Activated CD8-positive, alpha-beta T cell treated with anti-CD3 and anti-CD28 coated beads for 36 hours (primary cell): ENCODE measurements around the gene TSC2. TPM values are rescaled to one million over a fixed set of nuclear protein-coding genes. Genes with fewer than 3 reads are reported as not detected.

Source experiments
- ATAC-seq: fragments of 200-7000 bp; cut with Tn5 transposase; one replicate; pipeline ENCODE4 v1.10.0; 2021; ENCODE audit warnings: mild to moderate bottlenecking, moderate library complexity
- CTCF ChIA-PET: fragments of 350-600 bp; sonication (Branson Sonifier 250); formaldehyde crosslinking; loops from one replicate; lab custom pipeline; 2021; ENCODE audit warnings: antibody characterized with exemption; lab: Charles Lee
- POLR2A ChIA-PET: fragments of 350-600 bp; sonication (Branson Sonifier 250); formaldehyde crosslinking; loops from one replicate; lab custom pipeline; 2021; ENCODE audit warnings: antibody characterized with exemption; lab: Charles Lee
- DNase-seq: peaks from one replicate; pipeline ENCODE4 v3.0.0-alpha.2; 2020
- H3K27ac Mint-ChIP-seq: one replicate; pipeline ENCODE4 v1.8.0; 2021; ENCODE audit warnings: mild to moderate bottlenecking, mixed read lengths
- H3K27me3 Mint-ChIP-seq: one replicate; pipeline ENCODE4 v1.8.0; 2021; ENCODE audit warnings: mixed read lengths
- H3K36me3 Mint-ChIP-seq: one replicate; pipeline ENCODE4 v1.8.0; 2021; ENCODE audit warnings: low read depth, mixed read lengths
- H3K4me1 Mint-ChIP-seq: one replicate; pipeline ENCODE4 v1.8.0; 2021; ENCODE audit warnings: low read depth, mixed read lengths
- H3K4me3 Mint-ChIP-seq: one replicate; pipeline ENCODE4 v1.8.0; 2021; ENCODE audit warnings: mild to moderate bottlenecking, moderate library complexity, mixed read lengths
- H3K9me3 Mint-ChIP-seq: one replicate; pipeline ENCODE4 v1.8.0; 2021; ENCODE audit warnings: mixed read lengths
- intact Hi-C: fragments of 100-400 bp; cut with micrococcal nuclease; formaldehyde crosslinking; loops from one replicate; pipeline ENCODE4 v1.10.0; 2022
- total RNA-seq, 2 experiments: library from RNA; stranded (reverse); gene quantifications; one replicate each; pipeline ENCODE4 v1.2.3, GENCODE V29; 2021
- TF ChIP-seq, protein P1 (sequence below): fragments of 200-600 bp; IDR thresholded peaks from one replicate; pipeline ENCODE4 v1.8.0; 2022; ENCODE audit warnings: antibody characterized with exemption, mild to moderate bottlenecking

TSC2 gene
- total RNA-seq, 2 experiments from 2014 or later: 54.4 to 57.3 TPM

DNA sequence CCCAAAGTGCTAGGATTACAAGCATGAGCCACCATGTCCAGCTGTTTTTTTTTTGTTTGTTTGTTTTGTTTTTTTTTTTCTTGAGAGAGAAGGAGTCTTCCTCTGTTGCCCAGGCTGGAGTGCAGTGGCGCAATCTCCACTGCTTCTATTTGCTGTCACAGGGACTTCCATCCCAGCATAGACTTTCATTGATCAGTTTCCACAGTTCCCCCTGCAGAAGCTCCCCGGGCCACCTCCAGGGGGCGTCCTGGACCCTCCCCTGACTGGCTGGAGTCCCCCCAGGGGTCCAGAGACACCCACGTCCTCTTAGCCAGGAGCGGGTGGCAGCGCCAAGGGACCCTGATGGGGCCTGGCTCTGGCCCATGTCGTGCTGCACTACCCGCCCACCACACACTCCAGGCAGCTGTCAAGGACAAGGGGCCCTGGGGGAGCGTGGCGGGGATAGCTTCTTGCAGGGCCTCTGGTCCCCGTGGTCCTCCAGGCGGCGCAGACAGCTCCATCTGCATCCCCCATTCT is 31.3 kb upstream of the TSC2 start:
- H3K27me3 Mint-ChIP-seq: peaks cover 12% of the 10 kb centered on the region
- no peak overlapping the region for H3K4me3 Mint-ChIP-seq
- H3K36me3 Mint-ChIP-seq: peaks cover under 1% of the 10 kb centered on the region
- TF ChIP-seq, protein P1, sequence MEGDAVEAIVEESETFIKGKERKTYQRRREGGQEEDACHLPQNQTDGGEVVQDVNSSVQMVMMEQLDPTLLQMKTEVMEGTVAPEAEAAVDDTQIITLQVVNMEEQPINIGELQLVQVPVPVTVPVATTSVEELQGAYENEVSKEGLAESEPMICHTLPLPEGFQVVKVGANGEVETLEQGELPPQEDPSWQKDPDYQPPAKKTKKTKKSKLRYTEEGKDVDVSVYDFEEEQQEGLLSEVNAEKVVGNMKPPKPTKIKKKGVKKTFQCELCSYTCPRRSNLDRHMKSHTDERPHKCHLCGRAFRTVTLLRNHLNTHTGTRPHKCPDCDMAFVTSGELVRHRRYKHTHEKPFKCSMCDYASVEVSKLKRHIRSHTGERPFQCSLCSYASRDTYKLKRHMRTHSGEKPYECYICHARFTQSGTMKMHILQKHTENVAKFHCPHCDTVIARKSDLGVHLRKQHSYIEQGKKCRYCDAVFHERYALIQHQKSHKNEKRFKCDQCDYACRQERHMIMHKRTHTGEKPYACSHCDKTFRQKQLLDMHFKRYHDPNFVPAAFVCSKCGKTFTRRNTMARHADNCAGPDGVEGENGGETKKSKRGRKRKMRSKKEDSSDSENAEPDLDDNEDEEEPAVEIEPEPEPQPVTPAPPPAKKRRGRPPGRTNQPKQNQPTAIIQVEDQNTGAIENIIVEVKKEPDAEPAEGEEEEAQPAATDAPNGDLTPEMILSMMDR: peak; percentile 69
- ChIA-PET CTCF (interaction anchor here (1.0 to 1.7 kb wide), 8 partner anchors 8 to 124 kb away, joined by 3 to 8 read pairs (median 4); partner anchors contain the start of gene PKD1), POLR2A (no interaction called here)
- DNase-seq: peak; percentile 38
- H3K4me1 Mint-ChIP-seq: peaks cover 5% of the 10 kb centered on the region
- intact Hi-C loops: no loop called here
- no peaks in the 10 kb centered on the region for H3K9me3 Mint-ChIP-seq
- peak; percentile 24 for ATAC-seq
- no peak overlapping the region for H3K27ac Mint-ChIP-seq

DNA sequence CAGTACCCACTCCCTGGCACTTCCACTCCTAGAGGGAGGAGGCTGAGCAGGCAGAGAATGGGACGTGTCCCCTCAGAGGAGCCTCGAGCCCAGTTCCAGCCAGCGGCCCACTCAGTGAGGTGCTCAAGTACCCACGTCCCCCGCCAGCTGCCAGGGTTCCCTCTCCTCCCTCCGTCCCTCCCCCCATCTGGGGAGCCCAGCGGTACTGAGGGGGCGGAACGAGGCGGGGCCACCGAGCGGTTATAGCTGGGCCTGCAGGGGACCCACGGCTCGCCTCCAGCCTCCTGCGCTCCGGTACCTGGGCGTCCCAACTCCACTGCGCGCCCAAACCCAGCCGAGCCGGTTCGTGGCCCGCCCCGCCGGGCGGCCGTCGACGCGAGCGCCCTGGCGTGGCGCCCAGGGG is 28.3 kb upstream of the TSC2 start, which contains the start of gene NPW:
Gene NPW, plus strand, starts transcription at position 268 of the 403 bp plus-strand sequence.
- Mint-ChIP-seq H3K4me3 (peak within 1 kb of the TSS; percentile 69), H3K36me3 (peaks cover 4% of the 10 kb centered on the region), H3K9me3 (no peaks in the 10 kb centered on the region), H3K4me1 (peaks cover 16% of the 10 kb centered on the region), H3K27ac (no peak within 1 kb of the TSS), H3K27me3 (peaks cover 18% of the 10 kb centered on the region)
- intact Hi-C loops: no loop called here
- ATAC-seq: peak; percentile 37
- TF ChIP-seq, protein P1: no peak
- ChIA-PET CTCF (interaction anchor here (1.0 to 3.4 kb wide), 2 partner anchors 16 to 21 kb away, joined by 3 to 13 read pairs; no protein-coding TSS in a partner anchor), POLR2A (interaction anchor here (0.6 to 3.1 kb wide), 8 partner anchors 8 to 136 kb away, joined by 3 to 20 read pairs (median 5); partner anchors contain the start of genes RPS2 and TRAF7)
- peak; percentile 71 for DNase-seq

DNA sequence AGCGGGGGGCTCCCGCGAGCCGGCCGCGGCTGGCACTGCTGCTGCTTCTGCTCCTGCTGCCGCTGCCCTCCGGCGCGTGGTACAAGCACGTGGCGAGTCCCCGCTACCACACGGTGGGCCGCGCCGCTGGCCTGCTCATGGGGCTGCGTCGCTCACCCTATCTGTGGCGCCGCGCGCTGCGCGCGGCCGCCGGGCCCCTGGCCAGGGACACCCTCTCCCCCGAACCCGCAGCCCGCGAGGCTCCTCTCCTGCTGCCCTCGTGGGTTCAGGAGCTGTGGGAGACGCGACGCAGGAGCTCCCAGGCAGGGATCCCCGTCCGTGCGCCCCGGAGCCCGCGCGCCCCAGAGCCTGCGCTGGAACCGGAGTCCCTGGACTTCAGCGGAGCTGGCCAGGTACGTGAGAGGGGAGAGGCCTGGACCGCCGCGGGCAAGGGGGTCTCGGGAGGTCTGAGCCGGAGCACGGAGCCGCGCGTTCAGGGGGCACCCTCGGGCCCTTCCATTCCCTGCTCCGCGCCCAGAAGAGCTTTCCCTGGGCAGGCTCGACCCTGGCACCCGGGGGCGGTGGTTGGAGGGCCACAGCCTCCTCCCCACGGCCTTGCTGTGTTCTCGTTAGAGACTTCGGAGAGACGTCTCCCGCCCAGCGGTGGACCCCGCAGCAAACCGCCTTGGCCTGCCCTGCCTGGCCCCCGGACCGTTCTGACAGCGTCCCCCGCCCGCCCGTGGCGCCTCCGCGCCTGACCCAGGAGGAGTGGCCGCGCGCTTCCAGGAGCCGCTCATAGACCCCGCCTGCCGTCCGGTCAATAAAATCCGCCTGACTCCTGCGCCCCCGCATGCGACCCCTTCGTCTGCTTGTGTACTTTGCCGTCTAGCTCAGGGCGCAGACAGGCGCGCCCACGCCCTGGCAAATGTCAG is 27.6 kb upstream of the TSC2 start:
- ChIA-PET CTCF (interaction anchor here (1.0 to 3.4 kb wide), 3 partner anchors 17 to 121 kb away, joined by 3 to 13 read pairs (median 5); no protein-coding TSS in a partner anchor), POLR2A (interaction anchor here (0.6 to 3.1 kb wide), 8 partner anchors 8 to 135 kb away, joined by 3 to 20 read pairs (median 5); partner anchors contain the start of genes RPS2 and TRAF7)
- Mint-ChIP-seq H3K4me3 (peak overlapping the region; percentile 69), H3K27ac (no peak overlapping the region), H3K36me3 (peaks cover 4% of the 10 kb centered on the region), H3K9me3 (no peaks in the 10 kb centered on the region), H3K27me3 (peaks cover 18% of the 10 kb centered on the region), H3K4me1 (peaks cover 16% of the 10 kb centered on the region)
- DNase-seq (peak; percentile 57), ATAC-seq (no peak)
- TF ChIP-seq, protein P1: no peak
- intact Hi-C loops: no loop called here

DNA sequence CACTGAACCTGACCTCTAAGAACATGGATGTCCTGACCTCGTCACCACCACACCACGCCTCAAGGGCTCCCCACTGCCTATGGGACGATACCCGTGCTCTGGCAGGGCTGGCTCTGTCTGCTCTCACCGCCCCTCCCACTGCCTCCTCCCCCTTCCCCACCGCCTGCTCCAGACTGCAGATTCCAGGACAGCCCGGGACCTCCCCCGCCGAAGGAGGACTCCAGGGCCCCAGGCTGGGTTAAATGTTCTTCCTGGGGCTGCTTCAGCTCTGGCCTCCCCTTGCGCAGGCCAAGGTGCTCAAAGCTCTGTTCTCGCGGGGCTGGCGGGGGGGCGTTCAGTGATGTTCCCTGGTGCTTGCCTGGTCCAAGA is 25.1 kb upstream of the TSC2 start:
- intact Hi-C loops: loop anchor here (2.0 kb wide), 1 partner anchor 118 kb away; no protein-coding TSS in a partner anchor
- Mint-ChIP-seq H3K36me3 (peaks cover 4% of the 10 kb centered on the region), H3K4me1 (peaks cover 23% of the 10 kb centered on the region), H3K9me3 (no peaks in the 10 kb centered on the region), H3K27me3 (peaks cover 25% of the 10 kb centered on the region), H3K27ac (no peak overlapping the region), H3K4me3 (peak overlapping the region; percentile 49)
- DNase-seq (no peak), ATAC-seq (peak; percentile 26)
- ChIA-PET CTCF (interaction anchor here (0.6 to 3.8 kb wide), 18 partner anchors 9 to 236 kb away, joined by 3 to 46 read pairs (median 4); partner anchors contain the start of genes NTHL1, PKD1, TRAF7 and TSC2), POLR2A (interaction anchor here (0.7 to 2.4 kb wide), 8 partner anchors 18 to 132 kb away, joined by 3 to 12 read pairs (median 3); partner anchors contain the start of genes NTHL1, RPS2, TRAF7 and TSC2)
- TF ChIP-seq, protein P1: no peak
